Stimulated activated CD8-positive, alpha-beta memory T cell treated with anti-CD3 and anti-CD28 coated beads, Interleukin-15, amount 100 ng/mL, for 1 hour (primary cell): ENCODE results near the gene CEBPG.
A peak's percentile ranks its signal among the peaks of the same experiment; 100 is the strongest.

Source experiments
- DNase-seq: peaks from one replicate; pipeline ENCODE4 v3.0.0-alpha.2; 2020; ENCODE audit warnings: low read depth

CEBPG gene

DNA sequence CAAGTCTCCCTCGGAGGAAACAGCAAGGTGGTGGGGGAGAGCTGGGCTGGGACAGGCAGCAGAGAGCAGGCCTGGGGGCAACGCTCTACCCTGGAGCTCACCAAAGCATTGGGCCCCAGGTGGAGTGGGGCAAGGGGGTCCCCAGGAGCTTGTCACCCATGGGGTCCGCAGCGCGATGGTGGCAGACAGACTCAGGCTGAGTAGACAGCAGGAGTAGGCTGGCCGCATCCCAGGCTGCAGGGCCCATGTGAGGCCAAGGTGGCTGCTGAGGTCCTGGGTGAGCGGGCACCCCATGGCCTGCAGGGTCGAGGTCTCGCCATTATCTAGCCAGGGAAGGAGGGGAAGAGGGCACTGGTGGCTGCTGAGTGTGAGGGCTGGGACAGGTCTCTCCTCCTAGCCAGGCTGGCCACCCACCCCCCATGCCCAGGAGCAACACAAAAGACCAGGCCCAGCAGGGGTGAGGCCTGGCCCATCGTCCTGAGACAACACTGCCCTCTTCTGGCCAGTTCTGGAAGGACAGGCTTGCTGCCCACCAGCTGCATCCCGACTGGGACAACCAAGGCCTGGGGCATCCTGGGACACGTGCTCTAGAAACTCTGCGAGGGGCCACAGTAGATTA lies 33.1 kb downstream of the CEBPG start:
- DNase-seq: peak; percentile 68

DNA sequence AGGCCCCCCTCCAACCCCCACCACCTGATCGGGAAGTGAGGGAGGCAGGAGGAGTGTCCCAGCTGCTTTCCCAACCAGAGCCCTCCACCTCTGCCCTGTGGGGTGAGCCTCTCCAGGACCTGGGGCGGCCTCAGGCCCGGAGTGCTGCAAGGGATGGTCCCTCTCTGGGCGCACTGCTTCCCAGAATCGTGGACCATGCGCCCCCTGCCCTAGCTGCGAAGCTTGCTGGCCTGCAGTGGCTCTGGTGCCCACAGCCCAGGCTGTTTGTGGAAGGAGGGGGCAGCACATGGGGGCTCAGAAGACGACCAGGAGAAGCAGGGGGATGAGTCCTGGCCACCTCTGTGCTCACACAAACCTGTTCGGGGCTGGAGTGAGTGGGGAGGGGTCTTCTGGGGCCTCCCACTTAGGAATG lies 33.6 kb downstream of the CEBPG start:
- DNase-seq: no peak

DNA sequence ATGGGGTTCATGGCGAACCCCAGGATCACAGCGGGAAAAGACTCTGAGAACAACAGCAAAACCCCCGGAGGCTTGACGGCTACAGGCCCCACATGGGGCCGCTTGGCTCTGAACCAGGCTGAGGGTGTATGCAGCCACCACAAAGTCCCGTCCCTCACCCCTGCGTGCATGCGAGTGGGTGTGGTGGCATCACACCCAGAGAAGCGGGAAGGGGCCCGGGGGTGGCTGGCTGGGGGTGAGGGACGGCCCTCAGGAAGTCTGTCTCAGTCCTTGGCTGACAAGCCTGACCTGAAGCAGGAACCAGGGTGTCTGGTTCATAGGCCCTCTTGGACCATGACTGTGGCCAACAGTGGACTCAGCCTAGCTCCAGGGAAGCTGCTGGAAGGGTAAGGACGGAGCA lies 34.2 kb downstream of the CEBPG start:
- no peak for DNase-seq

DNA sequence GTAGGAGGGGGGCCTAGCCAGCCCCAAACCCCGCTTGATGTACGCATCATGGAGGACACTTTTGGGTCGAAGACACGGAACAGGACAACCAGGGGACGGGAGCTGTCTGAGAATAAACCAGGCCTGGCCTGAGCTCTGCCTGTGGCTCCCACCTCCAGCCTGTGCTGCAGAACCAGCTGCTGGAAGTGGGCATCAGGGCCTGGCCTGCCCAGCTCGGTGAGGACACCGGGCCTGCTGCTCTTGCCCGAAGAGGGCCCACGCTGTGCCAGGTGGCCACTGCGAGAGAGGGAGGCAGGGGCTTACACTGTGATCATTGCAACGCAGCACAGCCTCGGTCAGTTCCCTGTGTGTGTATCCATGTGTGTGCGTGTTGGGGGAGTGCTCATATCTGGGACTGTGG lies 34.6 kb downstream of the CEBPG start:
- no peak for DNase-seq

DNA sequence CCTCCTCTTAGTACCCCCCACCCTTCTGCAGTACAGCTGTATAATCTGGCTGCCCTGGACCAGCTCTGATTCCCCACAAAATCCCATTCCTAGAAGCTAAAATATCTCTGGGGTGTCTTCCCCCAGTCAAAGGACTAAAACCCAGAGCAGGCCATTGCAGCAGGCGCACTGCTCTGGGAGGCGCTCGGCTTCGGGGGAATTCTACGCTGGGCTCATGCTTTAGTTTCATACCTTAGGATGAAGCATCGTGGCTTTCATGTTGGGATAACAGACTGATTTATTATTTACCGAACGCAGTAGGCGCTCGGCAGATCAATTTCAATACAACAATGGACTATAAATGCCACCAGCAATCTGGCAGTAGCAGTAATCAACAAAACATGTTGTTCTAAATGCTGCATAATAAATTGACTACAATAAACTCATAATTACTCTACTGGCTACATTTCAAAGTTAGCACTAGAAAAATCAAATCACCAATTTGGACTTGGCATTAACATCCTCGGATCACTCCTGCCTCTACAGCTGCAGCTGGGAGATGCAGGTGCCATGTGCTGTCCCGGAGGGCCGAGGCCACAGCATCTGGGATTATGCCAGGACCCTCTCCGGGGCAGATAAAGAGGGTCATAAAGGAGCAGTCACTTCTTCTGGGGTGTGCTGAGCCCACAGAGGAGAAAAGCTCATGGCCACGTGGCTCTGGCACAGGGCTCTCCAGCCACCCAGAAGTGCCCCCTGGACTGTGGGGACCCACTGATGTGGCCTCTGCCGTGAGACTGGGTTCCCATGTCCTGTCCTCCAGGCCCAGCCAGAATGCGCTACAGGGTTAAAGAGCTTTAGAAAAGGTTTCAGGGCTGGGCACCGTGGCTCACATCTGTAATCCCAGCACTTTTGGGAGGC lies 35.3 kb downstream of the CEBPG start:
- DNase-seq: no peak

DNA sequence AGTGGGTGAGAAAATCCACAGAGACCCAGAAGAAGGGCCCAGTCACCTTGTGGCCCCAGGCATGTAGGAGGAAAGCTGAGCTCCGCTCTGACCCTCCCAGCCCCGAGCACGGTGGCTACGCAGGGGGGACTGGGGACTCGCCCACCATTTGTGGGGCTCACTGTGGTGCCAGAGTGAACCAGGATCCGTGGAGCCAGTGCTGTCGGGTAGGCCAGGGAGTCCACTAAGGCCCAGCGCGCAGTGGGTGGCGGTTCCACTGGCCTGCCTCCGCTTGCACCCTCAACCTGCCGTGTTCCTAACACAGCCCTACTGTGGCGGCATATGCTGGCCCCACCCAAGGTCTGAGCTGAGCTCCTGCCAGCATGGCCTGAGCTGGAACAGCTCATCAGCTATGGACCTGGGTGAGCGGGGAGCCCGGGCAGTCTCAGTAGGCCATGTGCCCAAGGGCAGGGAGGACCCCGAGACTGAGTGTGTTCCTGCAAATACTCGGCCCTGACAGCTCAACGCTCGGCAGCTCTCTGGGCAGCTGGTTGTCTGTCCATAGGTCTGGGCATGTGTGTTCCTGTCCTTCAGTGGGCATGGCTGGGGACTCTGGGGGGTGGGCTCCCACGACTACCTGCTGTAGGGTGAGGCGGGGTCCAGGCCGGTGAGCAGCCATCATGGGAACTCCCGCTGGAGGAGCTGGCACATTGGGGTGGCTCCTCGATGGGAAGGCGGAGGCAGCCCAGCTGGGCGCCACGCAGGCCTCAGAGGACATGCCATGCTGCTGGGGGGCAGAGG lies 36.6 kb downstream of the CEBPG start:
- no peak for DNase-seq

DNA sequence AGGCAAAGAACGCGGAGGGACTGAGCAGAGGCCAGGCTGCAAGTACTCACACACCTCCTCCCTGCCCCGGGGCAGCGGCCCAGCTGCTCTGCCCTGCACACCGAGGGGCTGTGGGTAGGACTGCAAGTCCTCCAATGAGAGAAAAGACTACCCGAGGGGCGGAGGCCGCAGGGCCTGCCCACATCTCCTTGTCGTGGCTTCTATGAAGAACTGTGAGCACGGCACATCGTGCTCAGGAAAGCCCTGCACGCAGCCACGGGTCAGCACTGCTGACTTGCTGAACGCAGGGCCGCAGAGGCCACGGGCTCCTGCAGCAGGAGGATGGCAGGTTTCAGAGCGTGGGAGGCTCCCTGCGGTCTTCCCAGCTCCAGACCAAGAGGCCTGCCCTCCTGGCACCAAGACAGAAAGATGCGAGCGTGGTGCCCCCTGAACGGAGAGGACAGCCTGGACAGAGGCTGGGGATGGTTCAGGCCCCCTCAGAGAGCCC lies 37.4 kb downstream of the CEBPG start:
- no peak for DNase-seq

DNA sequence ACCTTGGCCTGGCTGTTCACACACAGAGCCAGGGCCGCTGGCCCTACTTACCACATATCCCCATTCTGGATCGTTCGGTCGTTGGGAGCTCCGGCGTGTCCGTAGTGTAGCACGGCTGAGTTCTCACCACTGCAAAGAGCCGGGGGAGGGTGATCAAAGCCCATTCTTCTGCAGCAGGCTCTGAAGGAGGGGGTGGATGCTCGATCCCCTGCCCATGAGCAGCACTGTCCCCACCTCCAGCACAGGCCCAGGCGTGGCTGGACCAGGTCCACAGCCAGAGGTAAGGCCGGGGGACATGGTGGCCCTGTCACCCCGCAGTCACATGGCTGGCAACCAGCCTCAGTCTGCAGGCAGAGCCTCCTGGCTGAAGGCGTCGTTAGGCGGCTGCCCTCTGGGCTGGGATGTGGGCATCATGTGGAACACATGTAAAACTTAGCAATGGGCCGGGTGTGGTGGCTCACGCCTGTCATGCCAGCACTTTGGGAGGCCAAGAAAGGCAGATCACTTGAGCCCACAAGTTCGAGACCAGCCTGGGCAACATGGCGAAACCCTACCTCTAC lies 38.2 kb downstream of the CEBPG start:
- no peak for DNase-seq

DNA sequence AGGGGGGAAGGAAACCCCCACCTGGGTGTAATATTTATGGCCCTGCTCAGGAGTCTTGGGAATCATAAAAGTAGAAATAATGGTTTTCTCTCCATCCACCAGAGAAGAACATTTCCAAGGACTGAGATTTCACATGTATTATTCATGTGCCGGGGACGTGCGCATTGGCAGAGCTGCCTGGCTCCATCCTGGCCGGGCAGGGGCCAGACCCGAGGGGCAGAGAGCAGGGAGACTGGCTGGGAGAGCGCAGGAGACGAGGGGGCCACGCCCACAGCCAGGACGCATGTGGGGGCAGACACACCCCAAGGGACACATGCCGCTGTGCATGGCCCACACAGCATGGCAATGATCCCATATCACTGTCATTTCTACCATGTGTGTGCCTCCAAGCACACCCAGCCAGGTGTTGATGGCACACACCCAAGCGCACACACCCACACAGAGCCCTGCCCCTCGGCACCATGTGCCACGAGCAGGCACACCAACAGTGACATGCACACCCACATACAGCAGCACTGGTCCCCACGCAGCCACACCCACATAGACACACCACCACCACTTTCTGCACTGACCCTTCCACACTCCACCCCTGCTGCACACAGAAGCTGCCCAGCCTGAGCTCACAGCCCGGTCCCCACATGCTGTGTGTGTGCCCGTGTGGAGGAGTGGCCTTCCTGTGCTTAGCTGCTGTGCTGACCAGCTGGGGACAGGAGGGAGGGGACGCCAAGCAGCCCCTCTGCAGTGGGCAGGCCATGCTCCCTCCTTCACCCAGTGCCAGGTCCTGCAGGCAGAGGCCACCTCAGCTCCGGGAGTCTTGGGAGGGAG lies 39.3 kb downstream of the CEBPG start:
- DNase-seq: no peak

DNA sequence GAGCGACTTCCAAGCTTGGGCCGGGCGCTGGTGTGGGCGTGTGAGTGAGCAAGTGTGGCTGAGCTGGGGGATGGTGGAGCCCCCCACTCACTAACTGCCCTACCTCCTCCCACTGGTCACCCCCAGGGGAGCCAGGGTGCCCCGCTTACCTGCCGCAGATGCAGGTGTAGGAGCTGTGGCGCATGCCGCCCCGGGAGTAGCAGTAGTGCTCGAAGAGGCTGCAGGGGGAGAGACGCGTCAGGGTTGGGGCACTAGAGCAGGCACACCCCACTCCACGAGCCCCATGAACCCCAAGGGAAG lies 39.9 kb downstream of the CEBPG start:
- no peak for DNase-seq

DNA sequence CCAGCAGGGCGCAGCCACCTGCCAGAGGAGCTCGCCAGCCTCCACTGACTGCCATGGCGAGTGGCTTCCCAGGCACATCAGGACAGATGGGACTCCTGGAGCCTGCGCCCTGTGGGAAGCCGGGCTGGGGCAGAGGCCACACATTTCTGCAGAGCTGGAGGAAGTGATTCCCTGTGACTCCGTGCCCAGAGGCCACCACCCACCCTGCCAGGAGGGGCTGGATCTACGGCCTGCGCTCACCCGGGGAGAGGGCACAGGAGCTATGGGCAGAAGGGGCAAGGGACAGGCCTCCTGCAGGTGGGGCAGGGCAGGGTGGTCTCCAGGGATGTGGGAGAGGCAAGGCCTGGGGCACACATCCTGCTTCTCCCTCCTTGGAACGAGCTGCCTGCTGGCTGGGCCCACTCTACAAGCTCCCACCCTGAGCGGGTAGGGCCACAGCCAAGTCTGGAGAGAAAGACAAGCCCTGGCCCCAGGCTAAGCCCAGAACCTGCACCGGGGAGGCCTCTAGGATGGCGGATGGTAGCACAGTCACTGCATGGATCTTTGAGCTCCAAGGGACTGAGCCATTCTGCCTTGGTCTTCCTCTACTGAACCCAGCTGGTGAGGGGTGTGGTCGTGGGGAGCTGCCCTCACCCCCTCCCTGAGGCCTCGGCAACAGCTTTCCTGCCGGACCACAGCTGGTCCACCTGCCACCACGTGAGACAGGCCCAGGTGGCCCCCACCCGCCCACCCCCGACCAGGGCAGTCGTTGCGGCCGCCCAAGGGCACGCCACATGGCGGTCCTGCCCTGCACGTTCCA lies 40.6 kb downstream of the CEBPG start:
- no peak for DNase-seq

DNA sequence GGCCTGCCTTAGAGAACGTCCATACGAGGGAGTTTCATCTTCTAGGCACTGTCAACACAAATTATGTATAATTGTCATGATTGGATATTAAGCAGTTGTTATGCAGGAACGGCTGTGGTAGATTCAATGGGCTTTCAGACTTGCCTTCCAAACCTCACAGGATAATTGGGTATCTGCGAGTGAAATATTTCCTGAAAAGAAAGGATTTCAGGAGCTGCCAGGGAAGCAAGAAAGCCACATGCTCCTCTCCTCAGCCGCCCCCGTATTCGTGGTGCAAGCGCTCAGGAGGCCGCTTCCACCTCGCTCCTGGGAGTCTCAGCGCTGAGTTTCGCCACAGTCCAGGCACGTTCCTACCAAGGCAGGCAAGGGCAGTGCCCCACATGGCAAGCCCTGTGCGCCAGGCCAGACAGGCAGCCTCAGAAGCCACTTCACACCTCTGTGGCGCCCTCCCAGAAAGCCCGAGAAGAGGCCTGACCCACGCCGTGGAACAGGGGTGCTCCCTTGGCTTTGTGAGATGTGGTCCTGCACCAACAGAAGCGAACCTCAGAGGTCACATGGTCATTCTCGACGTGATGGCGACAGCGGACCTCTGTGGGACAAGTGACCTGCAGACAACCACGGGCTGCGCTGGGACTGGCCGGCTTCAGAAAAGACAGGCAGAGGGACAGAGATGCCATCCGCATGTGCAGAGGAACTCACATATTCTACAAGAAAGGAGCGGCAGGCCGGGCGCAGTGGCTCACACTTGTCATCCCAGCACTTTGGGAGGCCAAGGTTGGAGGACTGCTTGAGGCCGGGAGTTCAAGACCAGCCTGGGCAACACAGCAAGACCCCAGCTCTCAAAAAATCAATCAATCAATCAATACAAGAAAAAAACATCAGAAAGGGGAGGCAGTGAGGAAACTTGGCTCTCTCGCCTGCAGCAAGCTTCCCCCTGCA lies 41.4 kb downstream of the CEBPG start:
- no peak for DNase-seq

DNA sequence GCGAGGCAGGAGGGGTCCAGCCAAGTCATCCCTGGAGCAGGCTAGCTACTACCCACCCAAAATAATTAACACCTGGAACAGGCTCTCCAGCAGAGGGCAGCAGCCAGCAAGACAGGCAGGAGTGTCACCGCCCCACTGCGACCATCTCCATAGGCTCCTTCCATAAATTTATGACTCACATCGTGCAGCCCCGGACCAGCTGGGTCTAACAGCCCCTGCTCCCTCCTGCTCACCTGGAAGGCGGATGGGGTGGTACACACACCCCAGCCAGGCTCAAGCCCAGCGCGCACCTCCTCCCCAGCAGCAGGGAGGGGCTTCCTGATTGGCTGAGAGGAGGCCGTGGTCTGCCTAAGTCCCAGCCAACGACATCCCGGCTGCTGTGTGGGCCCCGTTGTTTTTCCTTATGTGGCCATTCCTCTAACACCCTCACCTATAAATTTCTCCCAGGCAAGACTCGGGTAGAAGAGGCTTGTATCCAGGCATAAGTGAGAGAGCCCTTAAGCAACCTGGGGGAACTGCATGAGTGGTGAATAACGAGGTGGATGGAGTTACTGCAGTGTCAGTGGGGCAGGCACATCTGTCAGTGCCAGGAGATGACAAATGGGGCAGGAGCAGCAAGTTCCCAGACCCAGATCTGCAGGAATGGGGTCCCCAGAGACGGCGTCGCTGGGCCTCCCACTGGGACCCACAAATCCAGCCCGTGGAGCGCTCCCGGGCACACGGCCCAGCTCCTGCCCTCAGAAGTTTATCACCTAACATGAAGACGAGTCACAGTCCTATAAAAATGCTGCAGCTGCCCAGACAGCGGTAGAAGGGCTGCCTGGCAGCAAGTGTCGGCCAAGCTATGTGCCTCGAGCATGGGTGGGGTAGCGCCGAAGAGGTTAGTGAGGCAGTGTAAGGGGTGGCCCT lies 43.1 kb downstream of the CEBPG start:
- DNase-seq: peak; percentile 56

DNA sequence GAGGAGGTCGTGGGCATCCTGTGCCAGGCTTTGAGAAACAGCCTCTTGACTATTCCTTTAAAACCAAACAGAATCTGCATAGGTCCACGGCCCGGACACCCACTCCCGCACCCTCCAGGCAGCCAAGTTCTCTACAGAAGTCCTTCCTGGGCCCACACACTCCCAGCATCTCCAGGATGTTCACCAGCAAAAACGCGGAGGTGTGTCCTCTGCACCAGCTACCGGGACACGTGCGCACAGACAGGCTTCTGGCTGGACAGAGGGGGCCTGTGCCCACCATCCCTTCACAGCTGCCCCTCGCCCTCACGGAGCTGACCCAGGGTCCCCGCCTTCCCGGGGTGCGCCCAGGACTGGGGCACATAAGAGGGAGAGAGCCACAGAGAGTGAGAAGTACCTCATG lies 44.2 kb downstream of the CEBPG start:
- no peak for DNase-seq

DNA sequence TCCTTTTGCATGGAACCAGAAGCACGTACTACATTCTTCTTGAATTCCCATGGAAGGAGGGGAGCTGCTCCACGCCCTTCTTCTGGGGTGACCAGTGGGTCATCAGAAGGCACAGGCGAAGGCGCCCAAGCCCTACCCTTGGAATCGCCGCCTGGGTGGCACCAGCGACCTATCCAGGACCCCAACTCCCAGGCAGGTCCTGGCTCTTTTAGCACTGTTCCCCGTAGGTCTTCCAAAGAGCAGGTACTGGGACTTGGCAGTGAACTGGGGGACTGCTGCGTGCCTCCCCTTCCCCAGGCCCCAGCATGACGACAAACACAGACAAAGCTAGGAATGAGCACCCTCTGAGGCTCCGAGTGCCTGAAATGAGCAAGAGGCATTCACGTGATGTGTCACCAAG lies 45.0 kb downstream of the CEBPG start:
- no peak for DNase-seq

DNA sequence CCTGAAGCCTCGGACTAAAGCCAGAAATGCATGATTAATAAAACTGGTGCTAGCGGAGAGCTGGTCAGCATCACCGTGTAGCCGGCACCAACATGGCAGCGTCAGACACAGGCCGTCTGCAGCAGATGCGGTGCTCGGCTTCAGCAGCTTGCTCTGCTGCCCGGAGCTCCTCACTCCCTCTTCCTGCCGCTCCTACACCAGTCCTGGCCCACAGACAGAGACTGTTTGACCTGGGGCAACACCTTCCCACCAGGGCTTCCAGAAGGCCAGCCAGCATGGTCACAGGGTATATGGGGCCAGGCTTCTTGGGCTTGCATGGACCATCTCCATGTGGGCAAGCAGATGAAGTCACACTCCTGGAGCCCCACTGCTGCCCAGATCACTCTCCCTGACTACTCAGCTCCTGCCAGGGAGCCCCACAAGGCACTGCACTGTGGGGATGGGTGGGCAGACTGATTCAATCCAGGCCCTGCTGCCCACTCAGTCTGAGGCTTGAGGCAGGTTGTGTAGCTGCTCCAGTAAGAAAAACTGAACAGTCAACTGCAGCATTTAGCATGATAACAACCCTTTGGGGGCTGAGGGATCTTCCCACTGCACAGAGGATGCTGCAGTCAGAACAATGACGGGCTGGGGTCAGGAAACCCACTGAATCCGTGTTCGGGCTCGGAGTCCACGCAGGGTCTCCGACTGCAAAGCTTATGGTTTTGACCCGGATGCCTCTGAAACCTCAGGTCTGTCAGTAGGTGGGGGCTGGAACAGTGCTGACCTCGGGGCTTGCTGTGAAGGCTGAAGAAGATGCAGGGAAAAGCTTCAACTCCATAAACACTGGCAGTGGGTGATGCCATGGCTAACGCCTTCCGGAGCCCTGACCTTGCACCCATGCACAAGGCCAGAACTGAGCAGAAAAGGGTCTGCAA lies 45.6 kb downstream of the CEBPG start:
- DNase-seq: no peak

DNA sequence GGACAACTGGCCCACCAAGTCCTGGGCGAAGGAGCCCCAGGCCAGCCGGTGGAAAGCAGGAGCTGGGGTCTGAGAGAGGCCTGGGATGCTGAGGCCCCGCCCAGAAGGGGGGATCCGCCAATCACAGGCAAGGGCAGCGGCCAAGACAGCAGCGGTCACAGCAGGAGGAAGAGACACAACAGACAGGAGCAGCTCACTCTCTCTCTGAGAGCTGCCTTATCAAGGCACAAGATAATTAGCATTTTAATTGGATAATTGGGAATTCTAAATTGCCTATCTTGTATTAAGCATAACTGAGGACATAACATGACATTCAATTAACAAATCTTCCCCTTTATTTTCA lies 46.2 kb downstream of the CEBPG start:
- no peak for DNase-seq

DNA sequence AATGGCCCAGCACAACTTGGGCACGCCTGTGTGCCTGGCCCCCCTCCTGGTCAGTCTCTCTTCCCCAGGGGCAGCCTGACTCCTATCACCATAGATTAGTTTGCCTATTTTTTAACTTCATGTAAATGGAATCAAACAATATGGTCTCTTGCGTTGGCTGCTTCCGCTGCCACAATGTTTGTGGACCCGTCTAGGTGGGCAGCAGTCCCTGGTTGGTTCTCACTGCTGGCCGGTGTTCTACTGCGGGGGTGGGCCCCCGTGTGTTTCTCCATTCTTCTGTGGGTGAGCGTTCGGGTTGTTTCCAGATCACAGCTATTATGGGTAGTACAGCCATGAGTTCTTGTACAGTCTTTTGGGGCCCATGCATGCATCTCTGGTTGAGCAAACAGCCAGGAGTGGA lies 47.3 kb downstream of the CEBPG start:
- no peak for DNase-seq
